IMR-90 (cell line): ENCODE data around the gene MRPL10. TPM values are rescaled to one million over a fixed set of nuclear protein-coding genes. Genes with fewer than 3 reads are reported as not detected.

ENCODE experiments used
- ATAC-seq: fragments of 200-7000 bp; cut with Tn5 transposase; 2 replicates; pipeline ENCODE4 v1.9.1; 2020; ENCODE audit warnings: low read depth, mild to moderate bottlenecking, moderate library complexity
- BruUV-seq: library from RNA; stranded (reverse); fragments of 400-500 nt; replicated peaks from 2 replicates; lab custom pipeline; 2021; lab: Mats Ljungman, UMichigan
- CTCF ChIA-PET: fragments of 300-600 bp; formaldehyde crosslinking; extraction: SDS; loops from one replicate; lab custom pipeline; 2021; ENCODE audit warnings: antibody characterized with exemption; lab: Yijun Ruan, JAX
- POLR2A ChIA-PET: fragments of 300-600 bp; sonication (Branson Sonifier 250); formaldehyde crosslinking; loops from one replicate; lab custom pipeline; 2022; ENCODE audit warnings: antibody characterized with exemption; ENCODE audit not compliant: unreplicated experiment; lab: Charles Lee
- DNase-seq: peaks from one replicate; pipeline ENCODE4 v3.0.0; 2013
- H2AFZ ChIP-seq: replicated peaks from 2 replicates; pipeline ENCODE3; 2013; ENCODE audit warnings: low read length, mild to moderate bottlenecking; ENCODE audit not compliant: poor library complexity
- H2AK5ac ChIP-seq: 2 replicates; pipeline ENCODE4 v1.6.1; 2013; ENCODE audit warnings: low read depth, low read length, inconsistent platforms
- H2AK9ac ChIP-seq: replicated peaks from 2 replicates; pipeline ENCODE3; 2013; ENCODE audit warnings: mild to moderate bottlenecking, low read depth, low read length, moderate library complexity; ENCODE audit not compliant: poor library complexity
- H2BK120ac ChIP-seq: 2 replicates; pipeline ENCODE4 v1.6.1; 2013; ENCODE audit warnings: low read depth, low read length, inconsistent platforms
- H2BK15ac ChIP-seq: 3 replicates; pipeline ENCODE4 v1.6.1; 2013; ENCODE audit warnings: low read depth, low read length, inconsistent platforms
- H2BK20ac ChIP-seq: 2 replicates; pipeline ENCODE4 v1.6.1; 2013; ENCODE audit warnings: low read depth, mild to moderate bottlenecking, inconsistent platforms, low read length, moderate library complexity
- H2BK5ac ChIP-seq: 2 replicates; pipeline ENCODE4 v1.6.1; 2013; ENCODE audit warnings: mild to moderate bottlenecking, low read depth, low read length, inconsistent platforms; ENCODE audit not compliant: poor library complexity, severe bottlenecking
- H3K14ac ChIP-seq: replicated peaks from 2 replicates; pipeline ENCODE4 v1.6.1; 2013; ENCODE audit warnings: low read depth, low read length, inconsistent platforms
- H3K18ac ChIP-seq: 2 replicates; pipeline ENCODE4 v1.6.1; 2013; ENCODE audit warnings: low read depth, low read length, control low read depth
- H3K23ac ChIP-seq: 2 replicates; pipeline ENCODE4 v1.6.1; 2013; ENCODE audit warnings: low read depth, low read length, inconsistent platforms
- H3K27ac ChIP-seq: 2 replicates; pipeline ENCODE4 v1.5.1; 2013; ENCODE audit warnings: mild to moderate bottlenecking, control low read depth, low read length; ENCODE audit not compliant: insufficient read depth
- H3K27me3 ChIP-seq: 2 replicates; pipeline ENCODE4 v1.6.1; 2013; ENCODE audit warnings: low read length; ENCODE audit not compliant: control insufficient read depth, insufficient read depth
- H3K36me3 ChIP-seq: 2 replicates; pipeline ENCODE4 v1.6.1; 2013; ENCODE audit warnings: low read length, mixed read lengths; ENCODE audit not compliant: control insufficient read depth, insufficient read depth
- H3K4ac ChIP-seq: 2 replicates; pipeline ENCODE4 v1.6.1; 2013; ENCODE audit warnings: low read depth, low read length, inconsistent platforms
- H3K4me1 ChIP-seq: 2 replicates; pipeline ENCODE4 v1.6.1; 2013; ENCODE audit warnings: low read length, mixed read lengths; ENCODE audit not compliant: control insufficient read depth, insufficient read depth
- H3K4me2 ChIP-seq: 2 replicates; pipeline ENCODE4 v1.6.1; 2013; ENCODE audit warnings: low read depth, mild to moderate bottlenecking, control low read depth, low read length, moderate library complexity
- H3K4me3 ChIP-seq: 2 replicates; pipeline ENCODE4 v1.5.1; 2013; ENCODE audit warnings: low read depth, mild to moderate bottlenecking, control low read depth, low read length, moderate library complexity; ENCODE audit not compliant: insufficient read depth
- H3K56ac ChIP-seq: 2 replicates; pipeline ENCODE4 v1.6.1; 2013; ENCODE audit warnings: low read length, inconsistent platforms; ENCODE audit not compliant: insufficient read depth; ENCODE audit errors: extremely low read depth
- H3K79me1 ChIP-seq, 2 experiments: 2 replicates each; pipeline ENCODE4 v1.6.1; 2013; ENCODE audit warnings: low read length in 2 of 2, inconsistent platforms in 1 of 2, low read depth in 1 of 2
- H3K9ac ChIP-seq: 2 replicates; pipeline ENCODE4 v1.6.1; 2013; ENCODE audit warnings: low read depth, low read length, control low read depth
- H3K9me1 ChIP-seq: 2 replicates; pipeline ENCODE4 v1.6.1; 2013; ENCODE audit warnings: low read length, inconsistent platforms; ENCODE audit not compliant: insufficient read depth
- H3K9me3 ChIP-seq: 2 replicates; pipeline ENCODE4 v1.6.1; 2013; ENCODE audit warnings: low read length; ENCODE audit not compliant: control insufficient read depth, insufficient read depth
- H4K20me1 ChIP-seq: 2 replicates; pipeline ENCODE4 v1.6.1; 2013; ENCODE audit warnings: low read length, inconsistent platforms; ENCODE audit not compliant: insufficient read depth
- H4K5ac ChIP-seq: 2 replicates; pipeline ENCODE4 v1.6.1; 2013; ENCODE audit warnings: mild to moderate bottlenecking, low read depth, low read length, control low read depth
- H4K8ac ChIP-seq, 2 experiments: 2 replicates each; pipeline ENCODE4 v1.6.1; 2013; ENCODE audit warnings: low read depth in 2 of 2, low read length in 2 of 2, control low read depth in 1 of 2, inconsistent platforms in 1 of 2
- H4K91ac ChIP-seq: 2 replicates; pipeline ENCODE4 v1.6.1; 2013; ENCODE audit warnings: low read depth, low read length, inconsistent platforms; ENCODE audit not compliant: insufficient read depth
- CEBPB ChIP-seq: IDR thresholded peaks from 2 replicates; pipeline ENCODE4 v1.6.1; 2012; ENCODE audit warnings: low read depth, low read length, improper control_type of control experiment
- FOS ChIP-seq: fragments of 150-350 bp; IDR thresholded peaks from 2 replicates; pipeline ENCODE4 v1.6.1; 2016; ENCODE audit warnings: low read depth, low read length
- MAZ ChIP-seq: IDR thresholded peaks from 2 replicates; pipeline ENCODE4 v1.6.1; 2012; ENCODE audit warnings: low read depth, mild to moderate bottlenecking, low read length, improper control_type of control experiment, moderate library complexity, borderline replicate concordance
- POLR2A ChIP-seq: IDR thresholded peaks from 2 replicates; pipeline ENCODE4 v1.6.1; 2012; ENCODE audit warnings: mild to moderate bottlenecking, low read depth, low read length
- WGBS, 2 experiments: methylation state at CpG; one replicate each; pipeline versions ENCODE4 v1.1.5 to v1.1.7; 2013; ENCODE audit warnings: missing lambda C conversion rate in 2 of 2; ENCODE audit not compliant: insufficient read length in 1 of 2; ENCODE audit errors: extremely low coverage in 2 of 2; 5-methylcytosine and 5-hydroxymethylcytosine counted together
- dilution Hi-C: fragments of 300-500 bp; cut with HindIII; formaldehyde crosslinking; loops from one replicate; pipeline ENCODE4 v1.14.3; 2018; ENCODE audit warnings: low sequenced_read_pairs; ENCODE audit not compliant: unreplicated experiment
- in situ Hi-C: fragments of 300-500 bp; cut with MboI; formaldehyde crosslinking; loops from 3 replicates; pipeline ENCODE4 v1.14.3; 2019; ENCODE audit warnings: low sequenced_read_pairs, inconsistent platforms, mixed read lengths
- intact Hi-C: fragments of 100-400 bp; cut with micrococcal nuclease; formaldehyde crosslinking; loops from 2 replicates; pipeline ENCODE4 v1.10.0; 2022
- polyA plus RNA-seq, 3 experiments: library from polyadenylated mRNA; depleted of rRNA; stranded (reverse); fragments of >200 nt; gene quantifications; 2 replicates each; pipeline ENCODE4 v1.2.3, GENCODE V29; 2012; ENCODE audit warnings: low replicate concordance in 1 of 3
- total RNA-seq: library from RNA; depleted of rRNA; stranded (reverse); fragments of >200 nt; gene quantifications from 2 replicates; pipeline ENCODE4 v1.2.3, GENCODE V29; 2012

The MRPL10 gene
- total and polyA plus RNA-seq, 2 of the 4 experiments (the other 2 are of a cell fraction) = 32.3 to 61.8 TPM

- Histone ChIP-seq H3K4me2 (no peak overlapping the region), H3K4me3 (no peak overlapping the region), H2AK9ac (peak overlapping the region; percentile 79), H3K27me3 (peaks cover 12% of the 10 kb centered on the region), H3K23ac (no peak overlapping the region), H2BK15ac (no peak overlapping the region; the same call in 2 of the 3 replicates), H3K56ac (no peak overlapping the region), H3K9me3 (no peaks in the 10 kb centered on the region), H2AFZ (peak overlapping the region; percentile 52), H3K18ac (no peak overlapping the region), H4K20me1 (no peaks in the 10 kb centered on the region), H3K9ac (no peak overlapping the region), H3K4ac (no peak overlapping the region), H2BK5ac (no peak overlapping the region), H3K9me1 (no peaks in the 10 kb centered on the region), H3K14ac (0 out of 2 replicates have a peak overlapping the region, but pooled peaks have one; percentile 15), H2AK5ac (no peak overlapping the region), H2BK120ac (no peak overlapping the region), H3K79me1 (no peaks in the 10 kb centered on the region), H3K4me1 (peaks cover 17% of the 10 kb centered on the region), H3K27ac (no peak overlapping the region), H4K8ac (peak overlapping the region in 1 of 2 experiments; percentile 16; a peak in 1 of 4 replicates), H4K91ac (no peak overlapping the region), H3K36me3 (no peaks in the 10 kb centered on the region), H2BK20ac (no peak overlapping the region), H4K5ac (no peak overlapping the region; the same call in 1 of the 2 replicates)
- ATAC-seq (no peak), DNase-seq (no peak)
- no TSS peak for BruUV-seq
- intact Hi-C loops = no loop called here
- dilution Hi-C loops = no loop called here
- in situ Hi-C loops = no loop called here
- TF ChIP-seq MAZ (no peak), CEBPB (no peak), POLR2A (no peak), FOS (no peak)
- WGBS, 2 experiments = 45% methylated on average over 4 of the region's 10 CpGs; no CpG with 5 or more reads in 1 of the 2 experiments
- CTCF ChIA-PET = no interaction called here
- POLR2A ChIA-PET = no interaction called here
These were observed 47.1 kb upstream of the MRPL10 start for GRCh38 chr17:47878203-47879027.
